Osteoblast (primary cell): ENCODE results near the gene SLC22A7. TPM values are rescaled to one million over a fixed set of nuclear protein-coding genes. Genes with fewer than 3 reads are reported as not detected.

Source experiments
- DNase-seq: peaks from one replicate; pipeline ENCODE4 v3.0.0; 2011; ENCODE audit warnings: low spot score, mixed read lengths; ENCODE audit not compliant: insufficient read length; ENCODE audit errors: missing footprints
- H2AFZ ChIP-seq: 2 replicates; pipeline ENCODE4 v1.6.0; 2011; ENCODE audit warnings: mild to moderate bottlenecking, low read length
- H3K27ac ChIP-seq: 2 replicates; pipeline ENCODE4 v1.5.1; 2011; ENCODE audit warnings: mild to moderate bottlenecking, low read depth, low read length, moderate library complexity
- H3K27me3 ChIP-seq: 2 replicates; pipeline ENCODE4 v1.6.0; 2012; ENCODE audit warnings: mild to moderate bottlenecking, control low read depth, inconsistent platforms, low read length, moderate library complexity; ENCODE audit not compliant: insufficient read depth
- H3K36me3 ChIP-seq: 2 replicates; pipeline ENCODE4 v1.5.1; 2011; ENCODE audit warnings: mild to moderate bottlenecking, low read length, control low read depth, moderate library complexity; ENCODE audit not compliant: insufficient read depth
- H3K4me1 ChIP-seq: 2 replicates; pipeline ENCODE4 v1.5.1; 2011; ENCODE audit warnings: mild to moderate bottlenecking, low read length, control low read depth, moderate library complexity; ENCODE audit not compliant: insufficient read depth
- H3K4me2 ChIP-seq: 2 replicates; pipeline ENCODE4 v1.6.0; 2011; ENCODE audit warnings: mild to moderate bottlenecking, low read length; ENCODE audit not compliant: insufficient read depth
- H3K4me3 ChIP-seq: fragments of 200-600 bp; sonication (generic); 3 replicates; pipeline ENCODE4 v1.5.1; 2012; ENCODE audit warnings: mild to moderate bottlenecking, low read length, inconsistent platforms; ENCODE audit not compliant: insufficient read depth
- H3K79me2 ChIP-seq: 2 replicates; pipeline ENCODE4 v1.6.0; 2012; ENCODE audit warnings: mild to moderate bottlenecking, low read length, control low read depth, inconsistent platforms; ENCODE audit not compliant: insufficient read depth
- H3K9me3 ChIP-seq: 2 replicates; pipeline ENCODE4 v1.5.1; 2011; ENCODE audit warnings: low read depth, low read length, control low read depth
- H4K20me1 ChIP-seq: 2 replicates; pipeline ENCODE4 v1.6.0; 2012; ENCODE audit warnings: mild to moderate bottlenecking, low read length, control low read depth; ENCODE audit not compliant: insufficient read depth
- total RNA-seq: library from RNA; depleted of rRNA; stranded (reverse); fragments of >200 nt; gene quantifications from 2 replicates; pipeline ENCODE4 v1.2.3, GENCODE V29; 2012
- TF ChIP-seq, protein P1 (sequence below): IDR thresholded peaks from 2 replicates; pipeline ENCODE4 v1.5.1; 2011; ENCODE audit warnings: mild to moderate bottlenecking, low read depth, low read length, moderate library complexity; ENCODE audit errors: extremely low read depth

Gene SLC22A7
- total RNA-seq, 1 donor = not detected

DNA sequence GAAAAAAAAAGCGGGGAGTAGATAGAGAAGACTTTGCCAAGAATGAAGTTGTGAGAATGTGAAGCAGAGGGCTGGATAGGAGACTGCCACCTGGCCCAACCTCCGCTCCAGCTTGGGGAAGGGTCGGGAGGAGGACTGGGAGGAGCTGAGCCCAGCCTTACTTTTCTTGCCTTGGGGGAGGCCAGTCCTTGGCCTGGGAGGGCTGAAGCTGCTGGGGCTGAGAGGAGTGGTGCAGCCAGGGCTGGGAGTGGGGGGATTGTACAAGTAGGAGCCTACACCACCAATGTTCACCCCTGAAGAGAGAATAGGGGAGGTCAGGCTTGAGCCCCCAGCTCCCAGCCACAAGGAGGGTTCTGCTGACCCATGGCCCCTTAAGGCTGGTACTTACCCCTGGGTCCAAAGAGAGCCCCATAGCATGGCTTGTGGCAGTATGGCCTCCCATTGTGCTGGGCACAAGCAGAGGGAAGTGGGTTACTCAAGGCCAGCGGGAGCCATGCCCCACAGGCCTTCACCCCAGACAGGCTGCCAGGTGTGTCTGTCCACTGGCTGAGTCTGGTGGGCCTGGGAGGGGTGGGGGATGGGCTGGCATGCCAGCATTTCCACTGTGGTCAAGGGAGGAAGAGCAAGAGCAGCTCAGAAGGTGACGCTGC lies 9.5 kb downstream of the SLC22A7 start:
- Histone ChIP-seq H3K36me3 (no peaks in the 10 kb centered on the region), H3K9me3 (no peaks in the 10 kb centered on the region), H4K20me1 (no peaks in the 10 kb centered on the region), H3K79me2 (no peaks in the 10 kb centered on the region), H2AFZ (no peak overlapping the region), H3K27me3 (peaks cover 4% of the 10 kb centered on the region), H3K4me1 (peaks cover 10% of the 10 kb centered on the region), H3K27ac (no peak overlapping the region), H3K4me2 (no peak overlapping the region), H3K4me3 (no peak overlapping the region)
- TF ChIP-seq, protein P1, sequence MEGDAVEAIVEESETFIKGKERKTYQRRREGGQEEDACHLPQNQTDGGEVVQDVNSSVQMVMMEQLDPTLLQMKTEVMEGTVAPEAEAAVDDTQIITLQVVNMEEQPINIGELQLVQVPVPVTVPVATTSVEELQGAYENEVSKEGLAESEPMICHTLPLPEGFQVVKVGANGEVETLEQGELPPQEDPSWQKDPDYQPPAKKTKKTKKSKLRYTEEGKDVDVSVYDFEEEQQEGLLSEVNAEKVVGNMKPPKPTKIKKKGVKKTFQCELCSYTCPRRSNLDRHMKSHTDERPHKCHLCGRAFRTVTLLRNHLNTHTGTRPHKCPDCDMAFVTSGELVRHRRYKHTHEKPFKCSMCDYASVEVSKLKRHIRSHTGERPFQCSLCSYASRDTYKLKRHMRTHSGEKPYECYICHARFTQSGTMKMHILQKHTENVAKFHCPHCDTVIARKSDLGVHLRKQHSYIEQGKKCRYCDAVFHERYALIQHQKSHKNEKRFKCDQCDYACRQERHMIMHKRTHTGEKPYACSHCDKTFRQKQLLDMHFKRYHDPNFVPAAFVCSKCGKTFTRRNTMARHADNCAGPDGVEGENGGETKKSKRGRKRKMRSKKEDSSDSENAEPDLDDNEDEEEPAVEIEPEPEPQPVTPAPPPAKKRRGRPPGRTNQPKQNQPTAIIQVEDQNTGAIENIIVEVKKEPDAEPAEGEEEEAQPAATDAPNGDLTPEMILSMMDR = no peak
- no peak for DNase-seq

DNA sequence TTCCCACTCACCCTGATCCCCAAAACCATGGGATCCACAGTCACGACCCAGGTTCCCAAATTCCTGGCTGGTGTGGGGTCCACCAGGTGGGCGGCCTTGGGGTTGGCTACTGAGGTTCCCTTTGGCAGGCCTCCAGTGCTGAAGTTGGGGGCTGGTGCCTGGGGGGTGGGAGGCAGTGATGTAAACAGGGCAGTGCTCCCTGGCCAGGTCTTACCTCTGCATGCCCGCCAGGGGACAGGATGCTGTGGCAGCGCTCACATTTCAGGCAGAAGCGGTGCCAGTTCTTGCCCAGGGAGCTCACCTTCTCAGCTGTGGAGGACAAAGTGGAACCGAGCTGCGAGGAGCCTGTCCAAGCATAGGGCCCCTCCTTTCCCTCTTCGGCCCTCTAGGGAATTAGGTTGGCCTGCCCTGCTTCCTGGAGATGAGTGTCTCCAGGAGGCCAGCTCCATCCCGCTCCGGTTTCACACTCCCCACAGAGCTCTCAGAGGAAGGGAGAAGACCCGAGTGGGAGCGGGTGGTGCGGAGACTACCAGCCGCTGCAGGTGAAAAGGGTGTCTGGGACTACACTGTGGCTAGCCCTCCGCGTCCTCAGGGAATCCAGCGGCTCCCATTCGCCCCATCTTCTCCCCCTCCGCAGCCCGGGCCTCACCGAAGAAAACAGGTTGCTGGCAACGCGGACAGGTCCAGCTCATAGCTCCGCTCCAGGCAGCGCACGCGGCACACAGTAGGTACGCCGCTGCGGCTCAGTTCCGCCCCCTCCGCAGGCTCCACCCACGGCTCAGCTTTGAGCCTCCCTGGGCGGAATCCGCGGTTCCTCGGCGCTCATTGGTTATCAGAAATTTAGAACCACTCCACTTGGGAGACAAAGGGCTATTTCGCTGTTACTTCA lies 10.3 kb downstream of the SLC22A7 start, which contains the start of gene CRIP3:
TSS of gene CRIP3 (minus strand) at position 726 of the 889 bp plus-strand sequence. CDS start at position 692, 34 bp downstream.
- DNase-seq = peak; percentile 91
- Histone ChIP-seq H3K36me3 (no peaks in the 10 kb centered on the region), H4K20me1 (no peaks in the 10 kb centered on the region), H2AFZ (peak within 1 kb of the TSS; percentile 53), H3K4me3 (peak within 1 kb of the TSS; percentile 67), H3K79me2 (no peaks in the 10 kb centered on the region), H3K27ac (no peak within 1 kb of the TSS), H3K4me2 (peak within 1 kb of the TSS; percentile 84), H3K27me3 (peaks cover 3% of the 10 kb centered on the region), H3K9me3 (no peaks in the 10 kb centered on the region), H3K4me1 (peaks cover 10% of the 10 kb centered on the region)
- TF ChIP-seq, protein P1 = peak; percentile 27

DNA sequence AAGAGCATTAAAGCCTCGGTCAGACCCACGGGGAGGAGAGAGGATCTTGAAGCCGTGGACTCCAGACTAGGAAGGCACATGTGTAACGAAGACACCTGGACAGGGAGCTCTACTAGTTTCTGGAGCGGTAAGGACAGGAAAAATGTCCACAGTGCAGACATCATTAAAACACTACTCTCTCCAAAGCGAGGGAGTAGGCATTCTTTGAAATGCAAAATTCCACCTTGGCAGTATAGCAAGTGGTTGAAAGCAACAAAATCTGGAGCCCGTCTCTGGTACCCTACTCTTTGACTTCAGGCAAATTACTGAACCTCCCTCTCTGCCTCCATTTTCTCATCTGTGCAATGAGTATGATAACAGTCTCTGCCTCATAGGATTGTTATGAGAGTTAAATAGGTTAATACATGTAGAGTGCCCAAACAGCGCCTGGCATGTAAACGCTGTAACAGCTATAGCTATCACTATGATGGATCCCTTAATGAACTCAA lies 11.0 kb downstream of the SLC22A7 start:
- no peaks in the 10 kb centered on the region for H3K9me3 ChIP-seq
- H3K79me2 ChIP-seq = no peaks in the 10 kb centered on the region
- H3K4me3 ChIP-seq = peak overlapping the region; percentile 67
- H2AFZ ChIP-seq = peak overlapping the region; percentile 53
- H3K4me1 ChIP-seq = peaks cover 10% of the 10 kb centered on the region
- H3K27ac ChIP-seq = no peak overlapping the region
- TF ChIP-seq, protein P1 = no peak
- H4K20me1 ChIP-seq = no peaks in the 10 kb centered on the region
- H3K4me2 ChIP-seq = peak overlapping the region; percentile 84
- peaks cover 3% of the 10 kb centered on the region for H3K27me3 ChIP-seq
- no peak for DNase-seq
- H3K36me3 ChIP-seq = no peaks in the 10 kb centered on the region

DNA sequence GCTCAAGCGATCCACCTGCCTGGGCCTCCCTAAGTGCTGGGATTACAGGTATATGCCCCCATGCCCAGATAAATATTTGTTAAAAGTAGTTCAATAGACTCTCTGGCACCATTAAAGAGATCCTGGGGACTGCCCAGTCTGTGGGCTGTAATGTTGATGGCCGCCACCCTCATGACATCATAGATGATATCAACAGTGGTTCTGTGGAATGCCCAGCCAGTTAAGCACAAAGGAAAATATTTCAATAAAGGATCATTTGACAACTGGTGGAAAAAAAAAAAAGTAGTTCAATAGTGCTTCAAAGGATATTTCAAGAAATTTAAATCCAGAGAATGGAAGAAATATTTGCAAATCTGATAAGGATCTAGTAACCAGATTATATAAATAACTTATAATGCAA lies 12.1 kb downstream of the SLC22A7 start:
- Histone ChIP-seq H2AFZ (no peak overlapping the region), H3K4me2 (no peak overlapping the region), H3K4me1 (peaks cover 10% of the 10 kb centered on the region), H3K27ac (no peak overlapping the region), H3K9me3 (no peaks in the 10 kb centered on the region), H3K79me2 (no peaks in the 10 kb centered on the region), H3K27me3 (peaks cover 3% of the 10 kb centered on the region), H3K36me3 (no peaks in the 10 kb centered on the region), H4K20me1 (no peaks in the 10 kb centered on the region), H3K4me3 (no peak overlapping the region)
- DNase-seq = no peak
- TF ChIP-seq, protein P1 = no peak
